NCI-H345 (cell line): Measurements from ENCODE around the gene AEBP1.

Experiments
- DNase-seq: peaks from one replicate; lab custom pipeline; 2025; lab: John Stamatoyannopoulos, UW

The AEBP1 gene

DNA sequence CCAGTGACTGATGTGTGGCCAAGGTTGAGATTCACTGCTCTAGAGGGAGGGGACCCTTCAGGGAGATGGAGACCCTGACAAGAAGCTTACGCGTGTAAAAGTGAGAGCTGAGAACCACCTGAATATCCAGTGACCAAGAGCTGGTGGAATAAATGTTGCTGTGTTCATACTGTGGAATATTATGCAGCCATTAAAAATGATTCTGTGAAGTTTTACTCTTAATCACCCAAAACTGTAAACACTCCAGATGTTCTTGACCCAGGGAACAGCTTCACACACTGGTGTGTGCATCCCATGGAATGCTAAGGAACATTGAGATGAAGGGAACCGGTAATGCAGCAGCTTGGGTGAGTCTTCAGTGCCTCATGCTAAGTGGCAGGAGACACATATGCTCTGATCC is 17.5 kb upstream of the AEBP1 start:
- no peak for DNase-seq

DNA sequence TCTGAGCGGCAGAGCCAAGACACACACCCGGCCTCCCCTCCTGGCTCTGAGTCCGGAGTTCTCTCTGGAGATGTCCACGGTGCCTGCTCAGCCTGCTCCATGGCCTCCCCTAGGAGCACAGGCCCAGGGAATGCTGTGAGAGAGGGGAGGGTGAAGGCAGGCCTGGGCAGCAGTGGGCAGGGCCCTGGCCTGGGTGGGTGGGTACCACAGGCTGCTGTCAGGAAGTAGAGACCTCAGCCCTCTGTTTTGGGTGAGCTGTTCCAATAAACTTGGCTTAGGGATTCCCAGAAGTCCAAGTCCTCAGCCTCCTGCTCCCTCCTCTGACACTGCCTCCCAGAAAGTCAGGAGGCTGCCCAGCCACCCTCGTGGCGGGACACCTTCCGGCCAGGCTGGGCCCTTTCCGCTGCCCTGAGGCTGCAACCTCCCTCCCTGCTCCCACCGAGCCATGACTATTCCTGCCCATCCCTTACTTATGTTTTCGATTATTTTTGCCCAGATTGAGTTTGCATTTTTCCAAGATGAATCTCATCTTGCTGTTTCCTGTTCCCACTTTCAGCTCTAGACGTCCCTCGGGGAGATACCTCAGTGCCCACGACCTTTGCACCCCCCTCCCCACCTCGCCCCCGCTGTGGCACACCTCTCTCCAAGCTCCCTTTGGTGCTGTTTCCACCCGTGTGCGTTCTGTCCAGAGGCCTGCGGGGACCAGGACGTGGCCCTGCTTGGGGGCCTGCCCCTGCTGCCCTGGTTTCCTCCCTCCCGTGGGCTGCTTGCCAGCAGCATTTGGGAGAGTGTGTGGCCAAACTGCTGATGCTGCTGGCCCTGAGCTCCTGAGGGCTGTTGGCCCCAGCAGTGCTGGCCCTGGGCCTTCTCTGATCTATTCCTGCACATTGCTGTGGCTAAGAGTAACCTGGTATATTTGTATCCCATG is 16.0 kb upstream of the AEBP1 start:
- no peak for DNase-seq

DNA sequence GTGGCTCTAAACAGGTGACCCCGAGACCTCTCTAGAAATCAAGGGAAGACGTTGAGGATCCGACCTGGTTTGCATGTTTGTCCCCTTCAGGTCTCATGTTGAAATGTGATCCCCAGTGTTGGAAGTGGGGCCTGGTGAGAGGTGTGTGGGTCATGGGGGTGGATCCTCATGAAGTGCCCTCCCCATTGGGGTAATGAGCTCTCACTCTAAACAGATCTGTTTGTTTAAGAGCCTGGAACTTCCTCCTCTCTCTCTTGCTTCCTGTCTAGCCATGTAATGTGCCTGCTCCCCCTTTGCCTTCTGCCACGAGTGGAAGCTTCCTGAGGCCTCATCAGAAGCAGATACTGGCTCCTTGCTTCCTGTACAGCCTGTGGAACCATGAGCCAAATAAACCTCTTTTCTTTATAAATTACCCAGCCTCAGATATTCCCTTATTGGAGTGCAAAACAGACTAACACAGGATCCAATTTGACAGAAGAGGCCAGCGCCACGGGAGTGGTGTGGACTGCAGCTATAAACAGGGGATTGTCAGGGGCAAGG is 11.0 kb upstream of the AEBP1 start:
- no peak for DNase-seq

DNA sequence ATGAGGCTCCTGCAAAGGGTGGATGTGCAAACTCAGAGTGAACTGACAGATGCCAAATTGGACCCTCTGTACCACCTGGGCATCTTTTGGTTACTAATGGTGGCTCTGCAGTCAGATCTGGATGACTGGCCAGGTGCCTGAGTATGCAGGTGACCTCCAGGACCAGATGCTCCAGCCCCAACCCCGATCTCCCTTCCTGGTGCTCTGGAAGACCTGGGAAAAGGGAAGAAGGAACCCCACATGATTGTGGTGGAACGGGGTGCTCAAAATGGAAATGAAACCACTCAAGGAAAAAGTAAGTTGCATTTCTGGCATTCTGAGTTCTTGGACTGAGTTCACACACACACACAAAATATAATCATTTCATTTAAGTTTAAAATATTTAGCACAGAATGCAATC is 9.8 kb upstream of the AEBP1 start:
- no peak for DNase-seq

DNA sequence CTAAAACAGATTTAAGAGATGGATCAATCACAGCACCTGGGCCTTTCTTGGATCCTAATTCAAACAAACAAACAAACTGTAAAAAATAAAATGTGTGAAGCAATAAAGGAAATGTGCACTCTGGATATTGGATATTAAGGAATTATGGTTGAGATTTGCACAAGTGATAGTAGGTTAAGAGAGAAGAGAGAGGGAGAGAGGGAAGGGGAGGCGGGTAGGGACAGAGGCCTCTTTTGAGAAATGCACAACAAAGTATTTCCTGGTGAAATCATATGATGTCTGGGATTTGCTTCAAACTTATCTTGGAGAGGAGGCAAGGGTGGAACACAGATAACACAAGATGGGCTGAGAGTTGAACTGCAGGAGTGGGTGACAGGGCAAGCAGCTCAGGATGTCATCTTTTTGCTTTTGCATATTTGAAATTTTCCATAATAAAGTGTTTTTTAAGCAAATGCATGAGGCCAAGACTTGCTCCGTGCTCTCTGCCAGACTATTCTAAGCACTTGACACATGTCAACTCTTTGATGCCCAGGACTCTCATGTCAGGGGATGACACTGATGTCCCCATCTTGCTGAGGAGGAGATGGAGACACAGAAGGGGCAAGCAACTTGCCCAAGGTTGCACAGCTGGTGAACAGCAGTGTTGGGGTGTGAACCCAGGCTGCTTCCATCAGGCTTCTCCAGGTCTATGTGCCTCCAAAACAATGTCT is 9.1 kb upstream of the AEBP1 start:
- no peak for DNase-seq

DNA sequence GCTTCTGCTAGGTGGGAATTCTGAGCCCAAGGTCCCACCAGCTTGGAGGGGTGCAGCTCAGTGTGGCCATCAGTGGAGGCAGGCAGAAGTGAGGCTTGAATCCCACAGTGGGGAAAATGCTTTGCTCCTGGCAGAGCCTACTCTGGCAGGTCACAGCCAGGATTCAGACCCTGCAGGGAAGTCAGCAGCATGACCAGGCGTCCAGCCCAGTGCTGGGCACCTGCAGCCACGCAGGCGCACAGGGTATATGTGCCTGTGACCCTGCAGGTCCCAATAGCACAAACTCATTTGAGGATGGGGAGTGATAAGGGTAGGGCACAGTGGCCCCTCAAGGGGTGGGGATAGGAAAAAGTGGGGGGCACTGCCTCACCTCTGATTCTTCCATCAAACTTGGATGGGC is 8.4 kb upstream of the AEBP1 start:
- DNase-seq = no peak

DNA sequence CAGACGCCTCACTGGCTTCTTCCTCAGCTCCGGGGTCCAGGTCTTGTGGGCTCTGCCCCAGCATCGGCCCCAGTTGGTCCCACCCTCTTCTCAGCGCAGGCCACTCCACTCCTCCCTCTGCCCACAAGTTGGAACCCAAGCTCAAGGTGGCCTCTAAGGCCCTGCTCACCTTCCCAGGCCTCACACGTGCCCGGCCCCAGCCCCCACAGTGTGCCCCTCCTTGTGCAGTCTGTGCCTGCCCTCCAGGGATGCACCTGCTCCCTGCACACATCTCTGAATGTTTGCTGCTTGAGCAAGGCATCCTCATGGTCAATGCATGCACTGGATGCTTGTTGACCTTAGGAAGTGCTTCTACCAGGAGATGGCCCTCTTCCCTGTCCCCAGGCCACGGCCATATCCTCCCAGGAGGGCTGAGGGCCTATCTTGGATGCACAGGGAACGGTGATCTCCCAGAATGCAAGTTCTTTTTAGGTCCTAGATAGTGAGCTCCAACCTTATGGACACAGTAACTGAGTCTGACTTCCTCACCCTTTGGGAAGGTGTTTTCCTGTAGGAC is 7.7 kb upstream of the AEBP1 start:
- no peak for DNase-seq

DNA sequence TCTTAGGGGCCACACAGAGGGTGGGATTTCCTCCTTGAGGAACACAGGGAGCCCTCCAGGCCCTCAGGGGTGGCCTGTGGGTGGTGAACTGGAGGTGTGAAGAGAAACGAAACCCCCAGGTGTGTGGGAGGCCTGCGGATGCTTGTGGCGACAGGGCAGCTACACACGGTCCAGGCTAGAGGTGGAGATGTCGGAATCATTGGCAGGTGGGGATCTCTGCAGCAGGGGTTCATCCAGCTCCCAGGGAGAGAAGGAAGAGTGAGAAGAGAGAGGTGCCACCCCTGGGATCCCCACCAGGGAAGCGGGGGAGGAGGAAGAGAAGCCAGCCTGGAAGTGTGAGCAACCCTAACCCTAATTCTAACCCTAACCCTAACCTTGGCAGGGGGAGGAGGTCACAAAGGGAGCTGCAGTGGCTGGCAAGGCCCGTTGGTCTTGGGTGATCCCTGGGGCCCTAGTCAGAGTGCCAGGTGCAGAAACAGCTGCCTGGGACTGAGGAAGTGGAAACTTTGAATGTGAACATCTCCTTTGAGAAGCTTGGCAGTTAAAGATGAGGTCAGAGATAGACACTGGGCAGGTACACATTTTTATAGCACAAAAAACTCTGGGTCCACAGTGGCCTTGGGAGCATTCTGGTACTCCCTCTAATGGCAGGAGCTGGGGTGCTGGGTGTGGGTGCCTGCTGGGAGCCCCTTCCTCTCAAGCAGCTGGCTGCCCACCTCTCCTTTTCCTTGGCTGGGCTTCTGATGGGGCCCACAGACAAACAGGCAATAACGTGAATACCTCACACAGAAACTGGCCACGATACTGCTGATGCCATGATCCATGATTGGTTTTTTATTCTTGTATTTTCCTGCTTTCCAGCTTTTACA is 6.8 kb upstream of the AEBP1 start:
- DNase-seq = no peak

DNA sequence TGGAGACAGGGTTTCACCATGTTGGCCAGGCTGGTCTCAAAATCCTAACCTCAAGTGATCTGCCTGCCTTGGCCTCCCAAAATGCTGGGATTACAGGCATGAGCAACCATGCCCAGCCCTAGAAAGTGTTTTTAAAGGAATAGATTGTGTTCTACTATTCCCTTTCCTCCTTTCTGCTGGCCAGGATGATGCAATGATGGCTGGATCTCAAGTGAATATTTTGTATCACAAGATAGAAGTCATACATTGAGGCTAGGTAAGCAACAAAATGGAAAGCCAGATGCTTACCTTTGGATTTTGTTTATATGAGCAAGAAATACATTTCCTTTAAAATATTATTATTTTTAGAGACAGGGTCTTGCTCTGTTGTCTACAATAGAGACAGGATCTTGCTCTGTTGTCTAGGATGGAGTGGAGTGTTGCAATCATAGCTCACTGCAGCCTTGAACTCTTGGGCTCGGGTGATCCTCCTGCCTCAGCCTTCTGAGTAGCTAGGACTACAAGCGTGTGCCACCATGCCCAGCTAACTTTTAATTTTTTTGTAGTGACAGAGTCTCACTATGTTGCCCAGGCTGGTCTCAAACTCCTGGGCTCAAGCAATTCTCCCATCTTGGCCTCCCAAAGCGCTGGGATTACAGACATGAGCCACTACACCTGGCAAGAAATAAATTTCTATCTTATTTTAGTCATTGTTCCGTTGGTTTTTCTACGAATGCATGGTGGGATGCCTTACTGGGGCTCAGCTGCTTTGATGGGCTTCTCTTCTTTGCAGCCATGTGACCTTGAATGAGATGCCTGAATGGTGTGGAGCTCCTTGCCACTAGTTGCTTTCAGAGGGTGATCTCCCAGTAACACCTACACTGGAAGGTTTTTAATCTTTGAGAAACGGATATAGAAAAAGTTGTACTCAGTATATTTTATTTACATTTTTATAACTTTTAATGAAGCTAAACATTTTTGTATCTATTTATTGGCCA is 5.8 kb upstream of the AEBP1 start:
- no peak for DNase-seq

DNA sequence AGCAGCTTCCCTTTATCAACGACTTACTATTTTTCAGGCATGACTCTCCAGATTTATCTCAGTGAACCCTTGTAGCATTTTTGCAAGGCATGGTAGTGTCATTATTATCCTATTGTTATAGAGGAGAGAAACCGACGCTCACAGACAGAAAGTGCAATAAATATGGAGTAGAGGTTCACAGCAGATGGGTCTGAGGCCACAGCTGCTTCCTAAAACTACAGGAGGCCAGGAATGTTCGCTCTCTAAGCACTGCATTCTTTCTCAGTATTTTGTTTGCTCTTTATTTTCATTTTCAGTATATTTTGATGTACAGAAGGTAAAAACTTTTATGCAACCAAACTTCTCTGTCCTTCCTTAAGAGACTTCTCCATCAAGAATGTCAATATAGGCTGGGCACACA is 4.5 kb upstream of the AEBP1 start:
- no peak for DNase-seq

DNA sequence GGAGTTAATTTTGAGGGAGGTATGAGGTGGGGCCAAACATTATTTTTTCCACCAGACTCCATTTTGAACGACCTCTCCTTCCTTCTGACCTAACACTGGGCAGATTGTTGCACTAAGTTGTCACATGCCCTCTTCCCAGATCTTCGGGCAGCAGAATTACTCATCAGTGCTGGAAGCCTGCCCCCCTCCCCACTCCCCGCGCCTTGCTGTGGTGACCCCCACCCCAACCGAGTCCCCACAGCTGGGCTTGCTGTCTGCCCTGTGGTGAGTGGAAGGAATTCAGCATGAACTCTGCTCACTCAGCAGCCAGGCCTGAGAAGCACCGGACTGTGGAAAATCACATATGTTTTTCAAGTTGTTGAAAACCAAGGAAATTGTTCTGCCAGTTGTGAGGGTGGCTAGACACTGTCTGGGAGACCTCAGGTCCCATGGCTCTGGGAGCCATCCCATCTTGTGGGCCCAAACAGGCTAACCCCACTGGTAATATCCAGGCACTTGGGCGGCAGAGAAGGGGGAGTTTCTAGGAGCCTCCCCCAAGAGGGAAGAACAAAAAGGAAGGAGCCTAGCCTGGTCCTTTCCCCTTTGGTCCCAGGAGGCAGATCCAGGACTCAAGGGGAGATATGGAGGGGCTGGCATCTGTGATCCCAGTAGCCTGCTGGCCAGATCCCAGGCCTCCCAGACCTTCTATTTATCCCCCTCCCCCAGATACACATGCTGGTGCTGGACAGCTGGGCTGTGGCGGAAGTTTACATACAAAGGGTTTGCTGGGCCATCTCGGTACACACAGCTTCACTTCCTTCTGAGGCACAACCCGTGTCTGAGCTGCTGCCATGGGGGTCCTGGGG is 3.5 kb upstream of the AEBP1 start:
- no peak for DNase-seq

DNA sequence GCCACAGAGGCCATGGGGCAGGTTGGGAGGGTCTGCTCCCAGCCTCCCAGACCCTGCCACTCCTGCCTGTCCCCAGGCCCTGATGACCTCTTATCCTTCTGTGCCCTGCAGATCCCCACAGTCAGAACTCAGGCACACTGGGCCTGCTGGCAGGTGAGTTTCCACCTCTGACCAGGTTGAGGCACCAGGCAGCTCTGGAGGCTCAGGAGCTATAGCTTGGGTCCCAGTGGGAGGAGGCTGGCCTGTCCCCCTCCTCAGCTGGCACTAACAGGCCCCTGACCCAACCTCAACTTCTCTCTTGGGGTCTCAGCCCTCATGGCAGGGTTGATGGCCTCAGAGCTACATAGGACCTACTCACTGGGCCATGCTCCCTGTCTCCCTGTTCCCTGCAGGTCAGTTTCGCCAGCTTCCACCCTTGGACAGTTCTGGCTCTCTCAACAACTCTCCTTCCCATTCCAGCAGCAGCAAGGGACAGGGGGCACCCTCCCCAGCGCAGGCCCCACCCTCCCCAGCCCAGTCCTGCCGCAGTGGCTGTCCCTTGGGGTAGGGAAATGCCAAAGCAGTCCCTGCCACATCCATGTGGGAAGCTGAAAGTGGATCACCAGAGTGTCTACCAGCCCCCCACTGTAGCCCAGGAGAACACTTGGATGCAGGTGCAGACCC is 2.7 kb upstream of the AEBP1 start:
- DNase-seq = no peak

DNA sequence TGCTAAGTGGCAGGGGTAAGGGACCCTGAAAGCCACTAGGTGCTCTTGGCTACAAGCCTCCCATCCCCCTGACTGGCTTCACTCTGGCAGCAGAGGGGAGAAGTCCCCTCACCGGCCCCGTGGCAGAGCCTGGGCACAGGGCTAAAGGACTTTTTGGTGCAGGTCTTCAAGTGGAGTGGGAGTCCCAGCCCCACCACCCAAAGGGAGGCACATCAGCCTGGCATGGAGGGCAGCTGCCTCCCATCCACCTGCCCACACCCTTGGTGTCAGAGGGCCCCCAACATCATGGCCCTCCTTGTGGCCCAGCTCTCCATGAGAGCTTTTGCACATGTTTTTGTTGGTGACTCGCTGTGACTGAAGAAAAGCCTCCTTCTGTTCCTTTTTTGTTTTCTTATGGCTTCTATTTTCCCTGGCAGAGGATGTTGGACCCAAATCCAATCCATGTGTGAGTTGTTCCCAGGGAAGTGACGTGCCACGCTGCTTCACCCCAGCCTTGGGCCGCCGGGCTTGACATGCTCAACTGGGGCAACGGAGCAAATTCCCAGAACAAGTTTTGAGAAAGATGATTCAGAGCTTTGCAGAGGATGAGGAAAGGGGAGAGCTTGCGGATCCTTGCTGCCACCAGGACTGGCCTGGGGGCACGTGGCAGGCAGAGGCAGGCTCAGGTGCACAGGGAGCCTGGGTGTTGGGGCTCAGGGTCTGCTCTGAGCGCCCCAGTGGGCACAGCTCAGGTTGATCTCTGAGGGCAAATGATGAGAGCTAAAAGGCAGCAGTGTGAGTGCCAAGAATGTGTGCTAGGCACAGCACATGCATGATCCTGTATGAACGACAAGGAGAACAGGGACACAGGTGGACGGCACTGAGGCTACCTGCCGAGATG is 1.9 kb upstream of the AEBP1 start:
- no peak for DNase-seq

DNA sequence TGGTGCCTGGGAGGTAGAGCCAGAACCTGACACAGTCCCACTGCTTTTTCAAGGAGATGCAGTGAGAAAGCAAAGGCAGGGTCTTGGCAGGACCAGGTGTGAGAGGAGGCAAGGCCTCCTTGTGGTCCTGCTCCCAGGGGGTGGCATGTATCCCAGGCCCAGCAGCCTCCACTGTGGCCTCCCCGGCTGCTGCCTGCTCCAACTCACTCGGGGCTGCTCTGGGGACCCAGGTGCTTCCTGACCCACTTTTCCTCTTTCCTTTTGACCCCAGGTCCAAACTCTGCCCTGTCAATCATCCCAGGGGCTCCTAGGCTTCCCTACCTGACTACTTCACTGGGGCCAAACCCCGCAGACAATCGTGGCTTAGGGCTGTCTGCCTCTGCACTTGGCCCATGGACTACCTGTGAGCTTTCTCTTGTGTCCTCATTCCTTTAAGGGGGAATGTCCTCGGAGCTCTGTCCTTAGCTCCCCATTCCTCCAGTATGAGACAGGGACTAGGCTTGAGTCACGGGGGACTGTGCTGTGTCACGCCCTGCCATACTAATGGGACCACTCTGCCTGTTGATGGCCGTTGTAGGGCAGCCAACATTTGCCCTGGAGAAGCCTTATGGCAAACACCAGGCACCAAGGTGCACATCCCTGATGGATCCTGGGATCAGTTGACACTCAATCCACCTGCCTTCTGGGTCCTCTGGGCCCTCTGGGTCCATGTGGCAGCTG is 1.1 kb upstream of the AEBP1 start:
- no peak for DNase-seq

DNA sequence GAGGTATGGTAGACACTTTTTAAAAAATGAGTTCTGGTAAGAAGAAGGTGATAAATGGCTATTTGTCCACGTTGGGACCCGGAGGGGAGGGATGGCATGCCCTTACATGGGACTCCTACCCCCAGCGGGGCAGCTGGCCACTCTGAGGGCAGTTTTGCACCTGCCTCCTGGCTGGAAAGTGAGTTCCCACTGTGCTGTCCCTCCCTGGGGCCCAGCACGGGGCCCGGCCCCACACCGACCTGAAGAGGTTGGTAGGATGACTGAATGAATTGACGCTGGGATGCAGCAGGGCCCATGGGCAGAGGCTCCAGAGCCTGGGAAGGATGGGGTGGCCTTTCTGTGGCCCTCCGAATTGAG is 601 bp upstream of the AEBP1 start:
- no peak for DNase-seq

DNA sequence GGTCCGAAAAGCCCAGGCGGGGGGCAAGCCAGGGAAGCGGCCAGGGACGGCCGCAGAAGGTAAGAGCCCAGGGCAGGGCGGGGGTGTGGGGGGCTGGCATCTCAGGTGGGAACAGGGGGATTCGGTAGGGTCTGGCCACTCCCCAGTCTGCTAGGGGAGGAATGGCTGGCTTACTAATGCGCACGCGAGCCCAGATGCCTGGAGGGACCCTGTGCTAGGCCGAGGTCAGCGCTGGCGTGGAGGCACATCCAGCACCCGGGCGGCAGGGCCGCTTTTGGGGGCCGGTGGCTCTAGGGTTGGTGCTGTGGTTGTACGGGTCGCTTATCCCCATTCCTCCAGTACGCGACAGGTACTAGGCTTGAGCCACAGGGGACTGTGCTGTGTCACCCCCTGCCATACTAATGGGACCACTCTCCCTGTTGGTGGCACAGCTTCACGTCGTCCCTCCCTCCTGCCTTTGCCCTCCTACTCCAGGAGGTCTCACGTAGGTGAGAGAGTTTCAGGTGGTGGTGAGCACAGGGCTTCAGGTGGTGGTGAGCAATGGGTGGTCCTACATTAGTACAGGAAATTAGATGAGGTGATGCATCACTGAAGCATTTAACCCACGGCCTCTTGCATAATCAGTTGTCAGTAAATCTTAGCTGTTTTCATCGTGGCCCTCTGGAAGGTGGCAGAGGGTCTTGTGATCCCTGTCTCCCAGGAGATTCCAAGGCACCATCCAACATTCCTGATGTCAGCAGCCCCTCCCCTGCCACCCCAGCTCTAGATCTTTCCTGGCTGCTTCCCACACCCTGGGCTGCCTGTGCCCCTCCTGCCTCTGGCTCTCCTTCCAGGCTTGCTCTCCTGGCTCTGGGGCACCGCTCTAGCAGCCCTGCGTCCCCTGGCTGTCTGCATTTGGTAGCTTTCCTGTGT is 971 bp downstream of the AEBP1 start:
- DNase-seq = no peak

DNA sequence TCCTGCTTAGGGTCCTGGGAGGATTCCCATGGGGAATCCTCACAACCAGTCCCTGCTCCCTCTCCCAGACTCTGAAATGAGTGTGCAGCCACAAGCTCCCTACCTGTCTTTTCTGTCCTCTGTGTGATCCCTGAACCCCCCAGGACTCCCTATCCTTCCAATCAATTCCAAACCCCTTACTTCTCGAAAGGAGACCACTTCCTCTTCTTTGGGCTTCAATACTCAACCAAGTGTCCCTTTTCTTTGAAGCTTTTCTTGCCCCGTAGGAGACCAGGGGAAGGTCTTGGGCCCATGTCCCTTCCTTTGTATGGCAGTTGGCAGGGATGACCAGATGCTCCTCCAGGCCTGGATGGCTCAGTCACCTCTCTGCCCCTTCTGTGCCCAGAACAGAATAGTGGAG is 1.7 kb downstream of the AEBP1 start:
- no peak for DNase-seq
